A673 (cell line): Measurements from ENCODE around the gene XPNPEP3.

ENCODE experiments used
- EZH2 ChIP-seq: fragments of 200-600 bp; sonication (generic); IDR thresholded peaks from 2 replicates; pipeline ENCODE4 v1.6.1; 2017; ENCODE audit warnings: borderline replicate concordance, low read depth, mild to moderate bottlenecking, mixed read lengths, antibody characterized with exemption, low read length; ENCODE audit not compliant: poor library complexity, severe bottlenecking
- TF ChIP-seq, protein P1 (sequence below): fragments of 300-800, 200-600 bp; sonication (generic); conservative IDR thresholded peaks from 2 replicates; pipeline ENCODE4 v1.5.1; 2017; ENCODE audit warnings: low read depth, mild to moderate bottlenecking, antibody characterized with exemption, low read length, moderate library complexity, mixed read lengths

GRCh38 chr22:40904101-40904500 lies 47.2 kb downstream of the XPNPEP3 start:
- TF ChIP-seq, protein P1, sequence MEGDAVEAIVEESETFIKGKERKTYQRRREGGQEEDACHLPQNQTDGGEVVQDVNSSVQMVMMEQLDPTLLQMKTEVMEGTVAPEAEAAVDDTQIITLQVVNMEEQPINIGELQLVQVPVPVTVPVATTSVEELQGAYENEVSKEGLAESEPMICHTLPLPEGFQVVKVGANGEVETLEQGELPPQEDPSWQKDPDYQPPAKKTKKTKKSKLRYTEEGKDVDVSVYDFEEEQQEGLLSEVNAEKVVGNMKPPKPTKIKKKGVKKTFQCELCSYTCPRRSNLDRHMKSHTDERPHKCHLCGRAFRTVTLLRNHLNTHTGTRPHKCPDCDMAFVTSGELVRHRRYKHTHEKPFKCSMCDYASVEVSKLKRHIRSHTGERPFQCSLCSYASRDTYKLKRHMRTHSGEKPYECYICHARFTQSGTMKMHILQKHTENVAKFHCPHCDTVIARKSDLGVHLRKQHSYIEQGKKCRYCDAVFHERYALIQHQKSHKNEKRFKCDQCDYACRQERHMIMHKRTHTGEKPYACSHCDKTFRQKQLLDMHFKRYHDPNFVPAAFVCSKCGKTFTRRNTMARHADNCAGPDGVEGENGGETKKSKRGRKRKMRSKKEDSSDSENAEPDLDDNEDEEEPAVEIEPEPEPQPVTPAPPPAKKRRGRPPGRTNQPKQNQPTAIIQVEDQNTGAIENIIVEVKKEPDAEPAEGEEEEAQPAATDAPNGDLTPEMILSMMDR: no peak
- TF ChIP-seq EZH2: no peak
